H1 (cell line): ENCODE measurements around the gene MAD2L1. TPM values are rescaled to one million over a fixed set of nuclear protein-coding genes. Genes with fewer than 3 reads are reported as not detected.

Experiments used
- ASH2L ChIP-seq: fragments of 200-600, 300-600 bp; sonication (generic); IDR thresholded peaks from one replicate; pipeline ENCODE4 v1.7.1; 2017; ENCODE audit warnings: low read length
- CBX5 ChIP-seq: fragments of 300-800, 300-1000 bp; sonication (generic); IDR thresholded peaks from 2 replicates; pipeline ENCODE4 v1.7.1; 2016; ENCODE audit warnings: antibody characterized with exemption, low read length, low read depth
- EZH2 ChIP-seq: fragments of 200-600 bp; sonication (generic); IDR thresholded peaks from 2 replicates; pipeline ENCODE4 v1.7.1; 2012; ENCODE audit warnings: low read depth, mild to moderate bottlenecking, moderate library complexity, low read length, inconsistent platforms; ENCODE audit not compliant: severe bottlenecking
- GABPA ChIP-seq: IDR thresholded peaks from 2 replicates; pipeline ENCODE4 v1.6.1; 2011; ENCODE audit warnings: mild to moderate bottlenecking, low read length, moderate library complexity, borderline replicate concordance; ENCODE audit not compliant: insufficient read depth
- polyA plus RNA-seq, 7 experiments: library from polyadenylated mRNA; depleted of rRNA in 3 of 7; stranded (reverse) in 5 of 7; unstranded in 2 of 7; fragments of >200 nt in 5 of 7; fragments of 200-250 nt in 2 of 7; gene quantifications; 1 replicate in 5 of 7; 2 replicates in 1 of 7; 4 replicates in 1 of 7; pipeline versions ENCODE4 v1.2.1 to v1.2.3, GENCODE V29; 2011 to 2013; ENCODE audit warnings: missing spikeins in 2 of 7, mixed read lengths in 2 of 7
- total RNA-seq: library from RNA; stranded (reverse); fragmentation: NEBNext Ultra II Directional; extraction: Animal tissue kit (Norgen Biotek cat#: 25700); gene quantifications from 2 replicates; pipeline ENCODE4 v1.2.1, GENCODE V29; 2021

MAD2L1 gene
- total and polyA plus RNA-seq, 2 of the 8 experiments (the other 6 are each of a cell fraction or from before 2014, with no cell fraction given) = 51.1 to 88.1 TPM

GRCh38 chr4:120053911-120054310, 12.7 kb downstream of the MAD2L1 start (continued):
- TF ChIP-seq ASH2L = no peak
- no peak for TF ChIP-seq EZH2
- TF ChIP-seq GABPA = no peak
- no peak for TF ChIP-seq CBX5
- TF ChIP-seq, all 59 proteins: peak for 0
